GM13977 (cell line): ENCODE data around the gene C1orf174.
A peak's percentile ranks its signal among the peaks of the same experiment; 100 is the strongest.

Experiments
- DNase-seq: peaks from one replicate; pipeline ENCODE4 v3.0.0; 2012; ENCODE audit warnings: low spot score
- in situ Hi-C: fragments of 300-500 bp; cut with MboI; formaldehyde crosslinking; loops from one replicate; pipeline ENCODE4 v1.12.0; 2022; ENCODE audit warnings: low sequenced_read_pairs, low pct_unique_long_range_greater_than_20kb, mixed read lengths, inconsistent platforms; ENCODE audit not compliant: unreplicated experiment
- TF ChIP-seq, protein P1 (sequence below): IDR thresholded peaks from 2 replicates; pipeline ENCODE4 v1.5.1; 2012; ENCODE audit warnings: mild to moderate bottlenecking, control low read depth; ENCODE audit not compliant: insufficient read depth; ENCODE audit errors: extremely low read depth, missing control alignments

Gene C1orf174

DNA sequence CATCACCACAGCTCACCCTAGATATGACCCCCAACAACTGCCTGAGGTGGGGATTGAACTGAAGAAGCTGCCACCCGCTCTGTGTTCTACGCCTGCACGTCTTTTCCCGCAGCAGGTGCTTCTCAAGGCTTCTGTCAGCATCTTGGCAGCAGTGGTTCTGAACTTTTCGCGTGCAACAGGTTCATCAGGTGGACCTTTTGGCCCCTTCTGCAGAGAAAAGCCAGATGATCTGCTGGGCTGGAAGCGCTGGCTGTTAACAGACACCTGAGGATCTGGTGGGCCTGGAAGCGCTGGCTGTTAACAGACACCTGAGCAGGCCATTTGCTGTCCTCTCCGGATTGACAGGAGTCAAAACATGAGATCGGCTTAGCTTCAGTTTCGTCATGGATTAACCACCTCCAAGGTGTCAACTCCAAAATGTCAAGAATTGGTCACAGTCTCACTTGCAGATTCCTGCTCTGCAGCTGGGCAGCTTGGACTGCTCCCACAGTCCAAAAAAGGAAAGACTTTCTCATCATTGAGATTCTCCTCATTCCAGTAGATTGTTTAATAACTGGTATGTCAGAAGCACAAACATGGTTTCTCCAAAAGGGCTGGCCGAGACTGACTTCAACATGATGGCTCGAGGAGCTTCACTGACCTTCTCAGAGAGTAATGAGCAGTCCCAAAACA is 4.7 kb downstream of the C1orf174 start:
- DNase-seq = no peak
- TF ChIP-seq, protein P1, sequence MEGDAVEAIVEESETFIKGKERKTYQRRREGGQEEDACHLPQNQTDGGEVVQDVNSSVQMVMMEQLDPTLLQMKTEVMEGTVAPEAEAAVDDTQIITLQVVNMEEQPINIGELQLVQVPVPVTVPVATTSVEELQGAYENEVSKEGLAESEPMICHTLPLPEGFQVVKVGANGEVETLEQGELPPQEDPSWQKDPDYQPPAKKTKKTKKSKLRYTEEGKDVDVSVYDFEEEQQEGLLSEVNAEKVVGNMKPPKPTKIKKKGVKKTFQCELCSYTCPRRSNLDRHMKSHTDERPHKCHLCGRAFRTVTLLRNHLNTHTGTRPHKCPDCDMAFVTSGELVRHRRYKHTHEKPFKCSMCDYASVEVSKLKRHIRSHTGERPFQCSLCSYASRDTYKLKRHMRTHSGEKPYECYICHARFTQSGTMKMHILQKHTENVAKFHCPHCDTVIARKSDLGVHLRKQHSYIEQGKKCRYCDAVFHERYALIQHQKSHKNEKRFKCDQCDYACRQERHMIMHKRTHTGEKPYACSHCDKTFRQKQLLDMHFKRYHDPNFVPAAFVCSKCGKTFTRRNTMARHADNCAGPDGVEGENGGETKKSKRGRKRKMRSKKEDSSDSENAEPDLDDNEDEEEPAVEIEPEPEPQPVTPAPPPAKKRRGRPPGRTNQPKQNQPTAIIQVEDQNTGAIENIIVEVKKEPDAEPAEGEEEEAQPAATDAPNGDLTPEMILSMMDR = no peak
- in situ Hi-C loops = no loop called here

DNA sequence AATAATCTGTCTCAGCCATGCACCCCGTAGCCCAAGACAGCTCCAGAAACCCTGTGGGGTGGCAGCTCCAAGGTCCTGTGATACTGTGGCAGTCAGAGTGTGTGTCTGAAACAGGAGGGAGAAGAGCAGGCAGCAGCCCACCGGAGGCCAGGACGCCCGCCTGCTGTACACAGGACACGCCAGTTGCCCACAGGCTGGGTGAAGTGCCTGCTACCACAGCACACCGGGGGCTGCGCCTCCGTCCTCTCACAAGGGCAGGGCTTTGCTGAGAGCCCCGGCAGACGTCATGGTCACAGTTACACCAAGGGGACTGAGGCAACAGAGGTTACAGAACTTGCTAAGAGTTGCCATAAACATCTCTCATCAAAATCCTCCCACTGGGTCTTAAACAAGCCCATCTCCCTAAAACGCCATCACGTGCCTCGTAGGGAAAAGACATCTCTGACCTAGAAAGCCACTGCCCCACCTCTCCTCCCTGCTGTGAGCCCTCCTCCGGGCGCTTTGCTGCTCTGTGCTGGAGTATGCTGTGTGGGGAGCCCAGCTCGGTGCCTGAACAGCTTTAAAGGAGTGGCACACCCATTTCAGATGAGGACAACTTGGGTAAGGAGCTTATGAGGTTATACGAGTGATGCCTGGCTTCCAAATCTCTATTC is 5.3 kb downstream of the C1orf174 start:
- DNase-seq = no peak
- TF ChIP-seq, protein P1 = no peak
- in situ Hi-C loops = no loop called here

GRCh38 chr1:3893190-3893589 is 6.9 kb downstream of the C1orf174 start:
- TF ChIP-seq, protein P1 = no peak
- no peak for DNase-seq
- in situ Hi-C loops = no loop called here

DNA sequence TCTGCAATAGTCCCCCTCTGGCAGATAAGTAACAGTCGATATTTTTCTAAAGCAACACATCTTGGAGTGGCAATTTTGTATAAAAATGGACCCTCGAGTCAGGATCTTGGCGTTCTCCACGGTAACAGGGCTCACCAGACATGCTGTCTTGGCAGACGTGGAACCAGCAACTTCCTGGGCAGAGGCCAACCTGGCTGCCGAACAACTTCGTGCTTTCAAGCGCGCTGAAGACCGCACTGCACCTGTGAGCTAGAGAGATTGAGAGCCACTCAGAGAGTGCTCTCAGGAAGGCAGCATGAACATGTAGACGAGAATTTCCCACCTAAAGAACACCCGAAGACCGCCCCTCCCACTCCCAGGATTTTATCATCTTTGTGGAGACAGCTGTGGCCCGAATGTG is 7.3 kb downstream of the C1orf174 start:
- in situ Hi-C loops = no loop called here
- TF ChIP-seq, protein P1 = no peak
- DNase-seq = no peak

- no peak for DNase-seq
- in situ Hi-C loops = no loop called here
- TF ChIP-seq, protein P1 = no peak
Measured at GRCh38 chr1:3891329-3891865, 8.7 kb downstream of the C1orf174 start.

DNA sequence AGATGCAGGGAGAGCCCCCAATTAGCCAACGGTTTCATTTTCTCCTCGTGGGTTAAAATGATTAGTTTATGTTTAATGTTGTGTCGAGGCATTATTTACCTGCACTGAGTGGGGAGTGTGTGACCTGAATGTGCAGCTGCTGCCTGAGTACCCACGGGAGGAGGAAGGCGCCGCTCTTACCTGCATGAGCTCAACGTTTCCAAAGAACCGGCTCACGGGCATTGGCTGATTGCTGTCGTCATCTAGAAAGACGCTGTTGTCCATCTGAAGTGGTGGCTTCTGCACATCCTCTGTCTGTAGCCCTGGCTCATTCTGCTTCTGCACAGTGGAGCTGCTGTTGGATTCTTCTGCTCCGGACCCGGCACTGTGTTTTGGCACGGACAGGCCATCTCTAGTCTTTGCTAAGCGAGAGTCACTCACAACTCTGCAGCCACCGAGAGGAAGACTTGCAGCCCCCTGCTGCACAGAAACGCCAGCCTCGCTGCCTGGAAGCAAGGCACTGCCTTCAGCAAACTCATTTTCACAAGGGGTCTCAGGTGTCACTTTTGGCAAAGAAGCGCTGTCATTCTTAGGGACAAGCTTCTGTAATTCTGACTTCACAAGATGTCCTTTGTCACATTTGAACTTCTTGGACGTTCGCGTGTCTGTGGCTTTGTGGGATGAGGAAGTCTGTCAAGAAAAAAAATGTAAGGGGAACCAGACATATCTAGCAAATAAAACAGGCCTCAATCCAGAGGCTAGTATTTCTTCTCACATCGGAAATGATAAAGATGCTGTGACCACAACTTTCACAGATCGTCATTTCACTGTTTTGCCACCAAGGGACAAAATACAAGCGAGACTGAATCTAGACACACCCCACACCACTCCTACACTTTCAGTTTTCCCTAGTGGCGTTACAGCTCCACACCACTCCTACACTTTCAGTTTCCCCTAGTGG is 9.4 kb downstream of the C1orf174 start:
- peak; percentile 56 for DNase-seq
- in situ Hi-C loops = no loop called here
- TF ChIP-seq, protein P1 = no peak
